ENCODE results near the gene SLC35D2.

DNA sequence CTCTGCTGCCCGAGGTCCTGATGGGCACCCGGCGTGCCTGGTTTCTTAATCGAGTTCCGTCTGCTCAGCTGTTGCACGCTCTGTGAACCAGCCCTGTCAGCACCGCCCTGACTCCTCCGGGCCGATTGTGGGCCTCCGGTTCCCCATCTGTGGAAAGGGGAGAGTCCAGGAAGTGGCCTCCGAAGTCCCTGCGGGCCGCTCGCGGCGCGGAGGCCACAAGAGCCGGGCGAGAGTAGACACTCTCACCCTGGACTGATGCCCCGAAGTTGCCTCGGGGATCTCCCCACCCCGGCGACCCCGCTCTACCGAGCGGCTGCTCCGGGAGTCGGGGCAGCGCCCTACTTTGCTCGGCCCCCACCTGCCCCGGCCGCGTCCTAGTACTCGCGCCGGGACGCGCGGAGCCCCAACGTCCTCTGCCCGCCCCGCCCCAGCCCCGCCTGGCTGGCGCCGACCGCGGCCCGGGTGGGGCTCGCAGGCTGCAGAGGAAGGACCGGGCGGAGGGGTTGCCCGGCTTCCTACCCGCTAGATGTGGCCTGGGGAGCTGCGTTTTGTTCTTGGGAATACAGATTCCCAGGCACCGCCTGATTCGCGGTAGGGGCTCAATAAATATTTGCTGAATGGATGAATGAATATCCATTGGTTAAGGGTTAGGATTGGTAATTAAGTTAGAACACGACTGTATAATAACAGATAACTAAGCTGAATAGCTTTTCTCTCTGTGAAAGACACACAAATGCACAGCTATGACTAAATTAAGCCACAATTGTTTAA lies 35.6 kb upstream of the SLC35D2 start:
- TF ChIP-seq, protein P1, sequence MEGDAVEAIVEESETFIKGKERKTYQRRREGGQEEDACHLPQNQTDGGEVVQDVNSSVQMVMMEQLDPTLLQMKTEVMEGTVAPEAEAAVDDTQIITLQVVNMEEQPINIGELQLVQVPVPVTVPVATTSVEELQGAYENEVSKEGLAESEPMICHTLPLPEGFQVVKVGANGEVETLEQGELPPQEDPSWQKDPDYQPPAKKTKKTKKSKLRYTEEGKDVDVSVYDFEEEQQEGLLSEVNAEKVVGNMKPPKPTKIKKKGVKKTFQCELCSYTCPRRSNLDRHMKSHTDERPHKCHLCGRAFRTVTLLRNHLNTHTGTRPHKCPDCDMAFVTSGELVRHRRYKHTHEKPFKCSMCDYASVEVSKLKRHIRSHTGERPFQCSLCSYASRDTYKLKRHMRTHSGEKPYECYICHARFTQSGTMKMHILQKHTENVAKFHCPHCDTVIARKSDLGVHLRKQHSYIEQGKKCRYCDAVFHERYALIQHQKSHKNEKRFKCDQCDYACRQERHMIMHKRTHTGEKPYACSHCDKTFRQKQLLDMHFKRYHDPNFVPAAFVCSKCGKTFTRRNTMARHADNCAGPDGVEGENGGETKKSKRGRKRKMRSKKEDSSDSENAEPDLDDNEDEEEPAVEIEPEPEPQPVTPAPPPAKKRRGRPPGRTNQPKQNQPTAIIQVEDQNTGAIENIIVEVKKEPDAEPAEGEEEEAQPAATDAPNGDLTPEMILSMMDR (IDR thresholded peaks at IDR 0.05; ENCODE audit: low read depth, low read length, poor library complexity, severe bottlenecking), result no peak
- no peak for TF ChIP-seq EZH2phosphoT487 (IDR thresholded peaks at IDR 0.05; ENCODE audit: borderline replicate concordance, low read length)

Data from DOHH2 (cell line).